Kidney tubule cell (primary cell): ENCODE measurements around the gene MAGEA2.
"Not testable (repeated sequence)": the region's sequence is repeated elsewhere in the genome, so short reads cannot be mapped to it uniquely, and the experiment has no call there.

ENCODE experiments used
- DNase-seq: peaks from one replicate; pipeline ENCODE4 v3.0.0-alpha.2; 2018; ENCODE audit warnings: low spot score

Gene MAGEA2

GRCh38 chrX:152709173-152709572 is 44.5 kb downstream of the MAGEA2 start, which contains the start of gene CSAG2:
Gene CSAG2 (minus strand): TSS chrX:152709273. CDS start chrX:152709112, 161 bp downstream.
- not testable (repeated sequence) for DNase-seq

DNA sequence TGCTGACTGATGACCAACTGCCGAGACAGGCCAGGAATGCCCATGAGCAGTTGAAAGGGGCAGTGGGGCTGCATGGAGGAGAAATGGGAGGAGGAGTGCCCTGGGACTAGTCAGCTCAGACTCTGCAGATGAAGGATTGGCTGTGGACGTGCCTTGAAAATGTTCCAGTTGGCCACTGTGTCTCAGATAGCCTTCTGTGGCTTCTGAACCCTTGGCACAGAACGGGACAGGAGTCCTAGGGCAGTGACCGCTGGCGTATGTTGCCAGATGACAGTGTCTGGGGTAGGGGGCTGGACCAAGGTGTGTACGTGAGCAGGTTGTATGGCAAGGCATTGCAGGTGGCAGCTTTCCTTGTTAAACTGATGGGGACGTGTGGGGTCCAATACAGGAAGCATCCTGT is 47.1 kb downstream of the MAGEA2 start:
- DNase-seq, result not testable (repeated sequence)

DNA sequence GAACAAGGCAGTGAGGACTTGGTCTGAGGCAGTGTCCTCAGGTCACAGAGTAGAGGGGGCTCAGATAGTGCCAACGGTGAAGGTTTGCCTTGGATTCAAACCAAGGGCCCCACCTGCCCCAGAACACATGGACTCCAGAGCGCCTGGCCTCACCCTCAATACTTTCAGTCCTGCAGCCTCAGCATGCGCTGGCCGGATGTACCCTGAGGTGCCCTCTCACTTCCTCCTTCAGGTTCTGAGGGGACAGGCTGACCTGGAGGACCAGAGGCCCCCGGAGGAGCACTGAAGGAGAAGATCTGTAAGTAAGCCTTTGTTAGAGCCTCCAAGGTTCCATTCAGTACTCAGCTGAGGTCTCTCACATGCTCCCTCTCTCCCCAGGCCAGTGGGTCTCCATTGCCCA is 53.3 kb downstream of the MAGEA2 start:
- DNase-seq, result not testable (repeated sequence)
